H1 (cell line): ENCODE data around the gene TMEM51. TPM values are rescaled to one million over a fixed set of nuclear protein-coding genes. Genes with fewer than 3 reads are reported as not detected.
A peak's percentile ranks its signal among the peaks of the same experiment; 100 is the strongest.

Source experiments
- CTCF ChIA-PET: fragments of 300-600 bp; sonication (Branson Sonifier 250); formaldehyde crosslinking; loops from one replicate; lab custom pipeline; 2021; ENCODE audit not compliant: partially characterized antibody; lab: Charles Lee
- POLR2A ChIA-PET: fragments of 300-600 bp; sonication (Branson Sonifier 250); formaldehyde crosslinking; loops from one replicate; lab custom pipeline; 2021; ENCODE audit warnings: inconsistent platforms; ENCODE audit not compliant: partially characterized antibody; lab: Charles Lee
- DNase-seq, 2 experiments: peaks; one replicate each; pipeline versions ENCODE4 v3.0.0 to v3.0.0-alpha.2; 2010 to 2022; ENCODE audit warnings: low spot score in 2 of 2, low read depth in 1 of 2, mixed read lengths in 1 of 2
- FAIRE-seq: peaks from 2 replicates; lab custom pipeline; 2011; peaks lifted over from hg19 to GRCh38; lab: Jason Lieb, UNC
- H2AFZ ChIP-seq: 2 replicates; pipeline ENCODE4 v1.8.1; 2012; ENCODE audit warnings: low read length, inconsistent platforms
- H2AK5ac ChIP-seq: 2 replicates; pipeline ENCODE4 v1.6.1; 2013; ENCODE audit warnings: low read depth, low read length
- H2BK120ac ChIP-seq: replicated peaks from 2 replicates; pipeline ENCODE3; 2013; ENCODE audit warnings: low read depth, low read length, inconsistent platforms
- H2BK12ac ChIP-seq: 2 replicates; pipeline ENCODE4 v1.6.1; 2013; ENCODE audit warnings: low read depth, low read length
- H2BK15ac ChIP-seq: 2 replicates; pipeline ENCODE4 v1.6.1; 2013; ENCODE audit warnings: low read length
- H2BK20ac ChIP-seq: 2 replicates; pipeline ENCODE4 v1.6.1; 2013; ENCODE audit warnings: low read length
- H2BK5ac ChIP-seq: 2 replicates; pipeline ENCODE4 v1.6.1; 2013; ENCODE audit warnings: low read depth, low read length
- H3K14ac ChIP-seq: 2 replicates; pipeline ENCODE4 v1.6.1; 2013; ENCODE audit warnings: inconsistent platforms; ENCODE audit not compliant: insufficient read length
- H3K18ac ChIP-seq: 2 replicates; pipeline ENCODE4 v1.6.1; 2013; ENCODE audit warnings: low read length; ENCODE audit errors: extremely low read depth
- H3K23ac ChIP-seq: 2 replicates; pipeline ENCODE4 v1.6.1; 2013; ENCODE audit warnings: inconsistent platforms; ENCODE audit not compliant: insufficient read length
- H3K23me2 ChIP-seq: 2 replicates; pipeline ENCODE4 v1.6.1; 2013; ENCODE audit warnings: low read depth, low read length
- H3K27ac ChIP-seq: 2 replicates; pipeline ENCODE4 v1.6.1; 2011; ENCODE audit warnings: low read depth, low read length, inconsistent platforms
- H3K27me3 ChIP-seq, 4 experiments: replicated peaks in 1 of 4; 1 replicate in 1 of 4; 2 replicates in 3 of 4; pipeline versions ENCODE4 v1.6.1 to v1.8.1; 2011 to 2013; ENCODE audit warnings: low read length in 3 of 4, mild to moderate bottlenecking in 3 of 4, inconsistent platforms in 2 of 4, mixed read lengths in 2 of 4, moderate library complexity in 1 of 4; ENCODE audit not compliant: control insufficient read depth in 3 of 4, insufficient read depth in 3 of 4; ENCODE audit errors: extremely low read depth in 1 of 4
- H3K36me3 ChIP-seq, 4 experiments: 2 replicates each; pipeline versions ENCODE4 v1.6.1 to v1.8.1; 2011 to 2013; ENCODE audit warnings: mild to moderate bottlenecking in 4 of 4, low read length in 3 of 4, moderate library complexity in 2 of 4, control low read depth in 1 of 4, inconsistent platforms in 1 of 4; ENCODE audit not compliant: insufficient read depth in 4 of 4, control insufficient read depth in 2 of 4
- H3K4ac ChIP-seq: replicated peaks from 2 replicates; pipeline ENCODE3; 2013; ENCODE audit warnings: low read length, low read depth, mixed read lengths, inconsistent platforms; ENCODE audit not compliant: insufficient read length
- H3K4me1 ChIP-seq, 4 experiments: replicated peaks in 1 of 4; 1 replicate in 1 of 4; 2 replicates in 3 of 4; pipeline versions ENCODE4 v1.6.1 to v1.8.1; 2011 to 2013; ENCODE audit warnings: low read length in 3 of 4, inconsistent platforms in 2 of 4, mixed read lengths in 1 of 4; ENCODE audit not compliant: insufficient read depth in 4 of 4, control insufficient read depth in 3 of 4
- H3K4me2 ChIP-seq, 2 experiments: 2 replicates each; pipeline versions ENCODE4 v1.6.1 to v1.8.1; 2011 to 2013; ENCODE audit warnings: low read depth in 2 of 2, low read length in 2 of 2, control low read depth in 1 of 2, inconsistent platforms in 1 of 2, mild to moderate bottlenecking in 1 of 2; ENCODE audit not compliant: insufficient read depth in 1 of 2
- H3K4me3 ChIP-seq, 4 experiments: fragments of 200-600, 300-600 bp in 1 of 4; sonication (generic), shearing (Covaris generic), sonication (Bioruptor Twin) in 1 of 4; 2 replicates each; pipeline versions ENCODE4 v1.5.1 to v1.8.1; 2011 to 2016; ENCODE audit warnings: low read length in 4 of 4, low read depth in 3 of 4, control low read depth in 2 of 4, inconsistent platforms in 2 of 4, mild to moderate bottlenecking in 2 of 4, mixed read lengths in 1 of 4, moderate library complexity in 1 of 4; ENCODE audit not compliant: insufficient read depth in 2 of 4; ENCODE audit errors: extremely low read depth in 1 of 4
- H3K56ac ChIP-seq: replicated peaks from 2 replicates; pipeline ENCODE3; 2013; ENCODE audit warnings: low read depth, mild to moderate bottlenecking, mixed read lengths, low read length, inconsistent platforms; ENCODE audit not compliant: insufficient read length
- H3K79me1 ChIP-seq: 2 replicates; pipeline ENCODE4 v1.6.1; 2013; ENCODE audit warnings: low read depth, low read length, control low read depth
- H3K79me2 ChIP-seq, 2 experiments: 2 replicates each; pipeline versions ENCODE4 v1.6.1 to v1.8.1; 2012 to 2013; ENCODE audit warnings: low read length in 2 of 2, mild to moderate bottlenecking in 2 of 2, inconsistent platforms in 1 of 2; ENCODE audit not compliant: insufficient read depth in 2 of 2, control insufficient read depth in 1 of 2
- H3K9ac ChIP-seq, 4 experiments: replicated peaks in 1 of 4; 1 replicate in 1 of 4; 2 replicates in 3 of 4; pipeline versions ENCODE4 v1.6.1 to v1.8.1; 2011 to 2013; ENCODE audit warnings: low read depth in 3 of 4, low read length in 3 of 4, control low read depth in 2 of 4, mild to moderate bottlenecking in 2 of 4, moderate library complexity in 2 of 4, inconsistent platforms in 1 of 4; ENCODE audit errors: extremely low read depth in 1 of 4
- H3K9me3 ChIP-seq, 2 experiments: 2 replicates each; pipeline versions ENCODE4 v1.6.1 to v1.8.1; 2012 to 2013; ENCODE audit warnings: mild to moderate bottlenecking in 2 of 2, moderate library complexity in 2 of 2, control low read depth in 1 of 2, inconsistent platforms in 1 of 2, low read depth in 1 of 2, low read length in 1 of 2, mixed read lengths in 1 of 2; ENCODE audit not compliant: insufficient read depth in 2 of 2
- H4K20me1 ChIP-seq, 2 experiments: replicated peaks in 1 of 2; 2 replicates each; pipeline versions ENCODE3 to v1.8.1; 2011 to 2013; ENCODE audit warnings: inconsistent platforms in 2 of 2, low read length in 2 of 2, mild to moderate bottlenecking in 1 of 2; ENCODE audit not compliant: insufficient read depth in 2 of 2, control insufficient read depth in 1 of 2
- H4K5ac ChIP-seq: 2 replicates; pipeline ENCODE4 v1.6.1; 2013; ENCODE audit warnings: low read length, low read depth, mixed read lengths, inconsistent platforms; ENCODE audit not compliant: insufficient read length
- H4K8ac ChIP-seq: 2 replicates; pipeline ENCODE4 v1.8.0; 2013; ENCODE audit warnings: mild to moderate bottlenecking, moderate library complexity, low read length, inconsistent platforms; ENCODE audit not compliant: insufficient read depth; ENCODE audit errors: extremely low read depth
- H4K91ac ChIP-seq: replicated peaks from 2 replicates; pipeline ENCODE3; 2013; ENCODE audit warnings: low read length, mixed read lengths, inconsistent platforms; ENCODE audit not compliant: insufficient read length
- HDAC2 ChIP-seq, 2 experiments: fragments of 300-600 bp in 1 of 2; sonication (generic) in 1 of 2; IDR thresholded peaks; 2 replicates each; pipeline ENCODE4 v1.6.1; 2011 to 2012; ENCODE audit warnings: low read depth in 2 of 2, low read length in 2 of 2, mild to moderate bottlenecking in 2 of 2, moderate library complexity in 2 of 2, borderline replicate concordance in 1 of 2, inconsistent platforms in 1 of 2
- KDM1A ChIP-seq: fragments of 200-600, 300-600 bp; sonication (generic); IDR thresholded peaks from 2 replicates; pipeline ENCODE4 v1.7.1; 2016; ENCODE audit warnings: mild to moderate bottlenecking, low read length, borderline replicate concordance
- SP2 ChIP-seq: IDR thresholded peaks from 2 replicates; pipeline ENCODE4 v1.6.1; 2012; ENCODE audit warnings: mild to moderate bottlenecking, low read length, inconsistent platforms
- WGBS, 2 experiments: shearing (Covaris generic) in 1 of 2; methylation state at CpG; one replicate each; pipeline versions ENCODE4 v1.1.6 to v1.1.7; 2013 to 2015; ENCODE audit warnings: low lambda C conversion rate in 2 of 2, mixed read lengths in 2 of 2, inconsistent platforms in 1 of 2, low coverage in 1 of 2, missing lambda C conversion rate in 1 of 2; ENCODE audit not compliant: insufficient replicate concordance in 2 of 2, insufficient coverage in 1 of 2, insufficient read length in 1 of 2; ENCODE audit errors: extremely low coverage in 1 of 2, missing lambda C conversion rate in 1 of 2; 5-methylcytosine and 5-hydroxymethylcytosine counted together
- polyA plus RNA-seq, 7 experiments: library from polyadenylated mRNA; depleted of rRNA in 3 of 7; stranded (reverse) in 5 of 7; unstranded in 2 of 7; fragments of >200 nt in 5 of 7; fragments of 200-250 nt in 2 of 7; gene quantifications; 1 replicate in 5 of 7; 2 replicates in 1 of 7; 4 replicates in 1 of 7; pipeline versions ENCODE4 v1.2.1 to v1.2.3, GENCODE V29; 2011 to 2013; ENCODE audit warnings: missing spikeins in 2 of 7, mixed read lengths in 2 of 7
- total RNA-seq: library from RNA; stranded (reverse); fragmentation: NEBNext Ultra II Directional; extraction: Animal tissue kit (Norgen Biotek cat#: 25700); gene quantifications from 2 replicates; pipeline ENCODE4 v1.2.1, GENCODE V29; 2021

TMEM51 gene
- total and polyA plus RNA-seq, 2 of the 8 experiments (the other 6 are each of a cell fraction or from before 2014, with no cell fraction given) = 9.9 to 10.7 TPM

DNA sequence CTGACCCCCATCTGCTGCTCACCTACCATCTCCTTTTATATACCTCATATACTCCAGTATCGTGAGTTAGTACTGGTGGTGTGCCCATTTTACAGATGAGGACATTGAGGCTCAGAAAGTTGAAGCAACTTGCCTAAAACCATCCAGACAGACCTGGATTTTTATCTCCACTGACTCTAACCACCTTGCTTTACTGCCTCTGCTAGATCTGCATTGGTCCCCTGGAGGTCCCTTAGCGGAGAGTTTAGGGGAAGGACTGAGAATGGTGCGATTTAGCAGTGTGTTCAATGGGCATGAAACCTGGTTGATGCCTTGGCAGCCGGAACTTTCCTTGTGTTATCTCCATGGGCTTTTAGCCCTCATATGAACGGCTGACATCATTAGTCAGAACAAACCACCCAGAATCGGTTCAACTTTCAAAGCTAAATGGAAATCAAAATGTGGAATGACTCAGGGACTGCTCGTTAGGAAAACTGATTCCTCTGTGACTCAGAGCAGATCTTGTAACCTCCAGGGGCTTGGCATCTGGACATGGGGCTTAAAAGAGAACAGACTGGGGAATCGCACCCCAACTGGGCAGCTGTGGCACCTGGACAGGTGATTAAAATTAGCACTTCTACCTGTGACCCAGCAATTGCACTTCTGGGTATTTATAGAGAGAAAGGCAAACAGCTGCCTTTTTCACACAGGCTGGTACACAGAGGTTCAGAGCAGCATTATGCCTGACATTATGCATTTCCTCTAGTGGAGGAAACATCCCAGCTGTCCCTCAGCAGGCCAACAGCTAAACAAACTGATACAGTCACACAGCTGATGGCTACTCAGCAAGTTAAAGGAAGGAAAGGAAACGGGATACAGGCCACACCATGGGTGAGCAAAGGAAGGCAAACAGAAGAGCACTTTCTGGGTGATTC is 25.3 kb downstream of the TMEM51 start:
- no peak overlapping the region for H2AFZ ChIP-seq
- no peak overlapping the region for H3K4ac ChIP-seq
- H3K27ac ChIP-seq = peak overlapping the region; percentile 8; the same call in 1 of the 2 replicates

More for the DNA sequence above, 25.3 kb downstream of the TMEM51 start:
- WGBS, 2 experiments = 82% methylated on average over 9 of the region's 9 CpGs; no CpG with 5 or more reads in 1 of the 2 experiments
- DNase-seq (no peak), FAIRE-seq (no peak)
- H4K91ac ChIP-seq = no peak overlapping the region
- peaks cover 2% of the 10 kb centered on the region for H3K79me1 ChIP-seq
- peaks cover 0 to 2% of the 10 kb centered on the region in 2 experiments; a peak in 1 of 4 replicates for H3K79me2 ChIP-seq
- no peaks in the 10 kb centered on the region for H3K23me2 ChIP-seq
- H2BK120ac ChIP-seq = no peak overlapping the region
- no peaks in the 10 kb centered on the region for H3K36me3 ChIP-seq
- no peak overlapping the region for H2BK20ac ChIP-seq
- H3K4me2 ChIP-seq = no peak overlapping the region
- peak overlapping the region; percentile 24; the same call in 1 of the 2 replicates for H2AK5ac ChIP-seq
- TF ChIP-seq KDM1A (peak; percentile 88; the same call in 1 of the 2 replicates), HDAC2 (IDR thresholded peaks at IDR 0.05; ENCODE audit: borderline replicate concordance in 1 of 2, low read depth in 2 of 2, low read length in 2 of 2) (peak in 1 of 2 experiments; percentile 36; a peak in 1 of 4 replicates), SP2 (no peak)
- TF ChIP-seq, all 59 proteins: peak for 2
- CTCF ChIA-PET = interaction anchor here (1.3 to 3.0 kb wide), 3 partner anchors 26 to 93 kb away, joined by 5 to 9 read pairs (median 5); partner anchors contain the start of gene TMEM51
- Histone ChIP-seq H2BK15ac (0 out of 2 replicates have a peak overlapping the region, but pooled peaks have one; percentile 63), H4K5ac (no peak overlapping the region), H3K18ac (no peak overlapping the region), H4K8ac (no peak overlapping the region), H3K9ac (no peak overlapping the region), H4K20me1 (peaks cover 1 to 2% of the 10 kb centered on the region in 2 experiments), H3K4me1 (peaks cover 0 to 11% (median 7%) of the 10 kb centered on the region in 4 experiments), H3K23ac (no peak overlapping the region), H3K56ac (no peak overlapping the region), H3K4me3 (no peak overlapping the region), H3K27me3 (no peaks in the 10 kb centered on the region), H3K14ac (no peak overlapping the region), H3K9me3 (no peaks in the 10 kb centered on the region), H2BK5ac (0 out of 2 replicates have a peak overlapping the region, but pooled peaks have one; percentile 18), H2BK12ac (no peak overlapping the region)
- POLR2A ChIA-PET = interaction anchor here (0.5 kb wide), 1 partner anchor 69 kb away, joined by 3 read pairs; no protein-coding TSS in a partner anchor
